Myocyte (in vitro differentiated cells): ENCODE data around the gene OSBPL2. TPM values are rescaled to one million over a fixed set of nuclear protein-coding genes. Genes with fewer than 3 reads are reported as not detected.

Source experiments
- DNase-seq: peaks from one replicate; pipeline ENCODE4 v3.0.0-alpha.2; 2012; ENCODE audit warnings: low read depth
- polyA plus RNA-seq: library from polyadenylated mRNA; unstranded; fragments of >200 nt; gene quantifications from one replicate; pipeline ENCODE4 v1.2.1, GENCODE V29; 2012; ENCODE audit warnings: missing spikeins
- total RNA-seq: library from RNA; depleted of rRNA; stranded (reverse); fragments of >200 nt; gene quantifications from 2 replicates; pipeline ENCODE4 v1.2.3, GENCODE V29; 2014

The OSBPL2 gene
- 24.5 and 30.2 TPM in 2 replicates for total RNA-seq
- polyA plus RNA-seq: 26.1 TPM

GRCh38 chr20:62237801-62238568, at the start of gene OSBPL2:
Gene OSBPL2 (plus strand): TSS chr20:62238521. CDS start chr20:62256185, 17,664 bp downstream.
- DNase-seq: peak; percentile 97

DNA sequence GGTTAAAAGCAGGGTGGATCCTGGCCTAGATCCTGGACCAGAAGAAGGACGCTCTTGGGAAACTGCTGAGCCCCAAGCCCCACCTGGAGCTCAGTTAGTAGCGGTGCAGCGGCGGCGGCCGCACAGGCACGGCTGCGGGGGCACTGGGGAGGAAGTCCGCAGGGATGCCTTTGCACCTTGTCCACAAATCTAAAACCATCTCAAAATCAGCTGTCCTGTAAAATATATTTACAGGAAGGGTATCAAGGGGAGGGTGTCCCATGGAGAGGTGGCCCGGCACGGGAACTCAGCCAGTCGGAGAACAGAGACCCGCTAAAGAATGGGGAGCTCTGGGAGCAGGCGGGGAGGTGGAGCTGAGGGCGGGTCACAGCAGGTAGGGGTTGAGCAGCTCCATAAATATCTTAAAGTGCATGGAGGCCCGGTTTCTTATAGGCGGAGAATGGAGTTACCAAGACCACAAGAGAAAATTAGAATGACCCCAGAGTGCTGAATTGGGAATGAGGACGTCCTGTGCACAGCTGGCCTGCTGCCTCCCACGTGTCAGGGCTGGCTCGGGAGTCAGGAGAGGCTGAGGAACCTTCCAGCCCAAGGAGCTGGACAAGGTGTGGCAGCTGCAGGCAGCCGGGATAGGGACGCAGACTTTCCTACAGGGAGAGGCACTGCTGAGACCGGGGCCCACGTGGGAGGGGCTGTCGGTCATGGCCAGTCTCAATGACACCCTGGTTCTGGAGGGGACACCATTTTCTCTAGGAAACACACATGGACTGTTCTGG, 47.5 kb upstream of the OSBPL2 start:
- no peak for DNase-seq

DNA sequence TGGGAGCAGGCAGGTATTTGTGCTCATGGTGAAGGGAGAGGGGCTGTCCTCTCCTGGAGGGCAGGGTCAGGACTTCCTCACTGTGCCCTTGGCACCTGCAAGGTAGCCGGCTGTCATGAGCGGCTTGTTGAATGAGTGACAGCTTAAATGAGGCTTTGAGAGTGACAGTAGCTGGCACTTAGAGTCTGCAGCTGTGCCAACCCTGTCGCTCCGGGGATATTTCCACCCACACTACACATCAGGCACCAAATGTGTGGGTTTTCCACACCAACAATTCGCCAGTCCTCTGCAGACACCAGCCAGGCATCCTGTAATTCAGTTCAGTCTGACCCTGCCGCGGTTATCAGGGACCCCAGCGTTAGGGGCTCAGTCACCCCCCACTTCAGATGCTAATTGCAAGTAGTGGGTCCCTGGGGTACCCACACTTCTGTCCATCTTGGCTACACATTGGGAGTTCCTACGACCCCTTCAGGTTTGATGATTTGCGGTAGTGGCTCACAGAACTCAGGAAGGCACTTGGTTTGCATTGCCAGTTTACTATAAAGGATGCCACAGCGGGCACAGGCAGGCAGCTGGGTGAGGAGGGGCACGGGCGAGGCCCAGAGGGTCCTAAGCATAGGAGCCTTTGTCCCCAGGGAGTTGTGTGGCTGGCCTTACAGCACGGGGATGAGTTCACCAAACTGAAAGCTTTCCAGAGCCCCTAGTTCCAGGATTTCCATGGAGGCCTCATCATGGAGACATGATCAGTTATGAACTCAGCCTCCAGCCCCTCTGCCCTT, 46.4 kb upstream of the OSBPL2 start:
- DNase-seq: no peak

DNA sequence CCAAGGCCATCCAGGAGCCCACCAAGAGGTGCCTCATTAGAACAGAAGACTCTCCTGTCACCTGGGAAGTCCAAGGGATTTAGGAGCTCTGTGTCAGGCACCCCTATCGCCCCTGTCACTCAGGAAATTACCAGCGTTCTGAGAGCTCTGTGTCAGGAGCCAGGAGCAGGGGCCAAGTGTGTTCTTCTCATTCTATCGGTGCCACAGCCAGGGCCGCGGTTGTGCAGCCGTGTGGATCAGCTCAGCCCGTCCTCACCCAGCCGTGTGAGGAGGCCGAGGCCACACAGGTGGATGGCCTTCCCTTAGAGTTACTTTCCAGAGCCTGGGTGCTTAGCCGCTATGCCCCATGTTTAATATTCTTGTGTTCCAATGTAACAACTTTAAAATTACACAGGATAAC, 45.7 kb upstream of the OSBPL2 start:
- no peak for DNase-seq

DNA sequence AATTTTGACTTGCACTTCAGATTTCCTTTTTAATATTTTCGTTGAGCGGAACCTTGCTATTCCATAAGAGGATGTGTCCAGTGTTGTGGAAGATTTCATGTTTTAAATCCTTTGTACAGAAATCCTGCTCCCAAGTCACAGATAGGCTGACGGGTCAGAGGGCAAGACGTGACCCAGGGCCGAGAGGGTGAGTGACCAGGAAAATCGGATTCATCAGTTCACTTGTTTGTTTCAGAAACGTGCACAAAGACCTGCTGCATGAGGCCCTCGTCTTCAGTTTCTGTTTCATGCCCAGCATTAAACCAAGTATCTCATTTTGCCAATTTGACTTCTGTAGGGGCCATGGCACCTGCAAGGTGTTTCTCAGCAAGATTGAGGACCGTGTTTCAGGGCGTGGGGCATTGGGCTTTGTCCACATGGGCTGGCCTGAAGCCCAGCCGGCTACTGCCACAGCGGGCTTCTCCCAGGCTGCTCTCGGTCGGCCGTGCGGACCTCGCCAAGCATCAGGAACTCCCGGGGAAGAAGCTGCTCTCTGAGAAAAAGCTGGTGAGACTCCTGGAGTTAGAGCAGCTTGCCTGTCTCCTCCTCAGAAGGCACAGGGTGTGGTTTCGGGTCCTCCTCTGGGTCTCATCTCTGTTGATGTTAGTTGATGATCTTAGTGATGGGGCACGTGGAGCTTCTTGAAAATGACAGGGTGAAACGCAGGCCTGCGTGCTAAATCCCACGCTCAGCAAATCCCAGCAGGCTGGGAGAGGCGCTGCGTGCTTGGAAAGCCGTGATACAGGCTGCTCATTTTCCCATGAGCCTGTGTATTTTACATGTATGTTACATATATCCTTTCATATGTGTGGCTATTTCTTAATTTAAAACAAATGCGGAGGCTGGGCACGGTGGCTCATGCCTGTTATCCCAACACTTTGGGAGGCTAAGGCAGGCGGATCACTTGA, 45.0 kb upstream of the OSBPL2 start:
- DNase-seq: no peak

GRCh38 chr20:62195075-62195405, 43.3 kb upstream of the OSBPL2 start:
- DNase-seq: no peak

DNA sequence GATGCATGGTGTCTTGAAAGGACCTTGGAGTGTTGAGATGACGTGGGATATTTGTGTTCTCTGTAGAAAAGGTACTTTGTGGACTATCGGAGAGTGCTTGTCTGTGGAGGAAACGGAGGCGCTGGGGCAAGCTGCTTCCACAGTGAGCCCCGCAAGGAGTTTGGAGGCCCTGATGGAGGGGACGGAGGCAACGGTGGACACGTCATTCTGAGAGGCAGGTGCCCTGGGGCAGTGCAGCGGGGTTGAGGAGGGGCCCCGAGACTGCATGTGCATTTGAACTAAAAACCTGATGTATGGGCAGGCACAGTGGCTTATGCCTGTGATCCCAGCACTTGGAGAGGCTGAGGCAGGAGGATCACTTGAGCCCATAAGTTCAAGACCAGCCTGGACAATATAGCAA, 42.6 kb upstream of the OSBPL2 start:
- DNase-seq: no peak

DNA sequence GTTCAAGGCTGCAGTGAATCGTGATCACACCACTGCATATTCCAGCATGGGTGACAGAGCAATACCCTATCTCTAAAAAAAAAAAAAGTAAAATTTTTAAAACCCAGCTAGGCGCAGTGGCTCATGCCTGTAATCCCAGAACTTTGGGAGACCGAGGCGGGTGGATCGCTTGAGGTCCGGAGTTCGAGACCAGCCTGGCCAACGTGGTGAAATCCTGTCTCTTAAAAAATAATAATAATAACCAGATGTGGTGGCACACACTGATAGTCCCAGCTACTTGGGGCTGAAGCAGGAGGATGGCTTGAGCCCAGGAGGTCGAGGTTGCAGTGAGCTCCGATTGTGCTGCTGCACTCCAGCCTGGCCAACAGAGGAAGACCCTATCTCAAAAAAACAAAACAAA, 42.0 kb upstream of the OSBPL2 start:
- no peak for DNase-seq

- DNase-seq: no peak
These were observed 41.0 kb upstream of the OSBPL2 start for GRCh38 chr20:62197311-62197710.

DNA sequence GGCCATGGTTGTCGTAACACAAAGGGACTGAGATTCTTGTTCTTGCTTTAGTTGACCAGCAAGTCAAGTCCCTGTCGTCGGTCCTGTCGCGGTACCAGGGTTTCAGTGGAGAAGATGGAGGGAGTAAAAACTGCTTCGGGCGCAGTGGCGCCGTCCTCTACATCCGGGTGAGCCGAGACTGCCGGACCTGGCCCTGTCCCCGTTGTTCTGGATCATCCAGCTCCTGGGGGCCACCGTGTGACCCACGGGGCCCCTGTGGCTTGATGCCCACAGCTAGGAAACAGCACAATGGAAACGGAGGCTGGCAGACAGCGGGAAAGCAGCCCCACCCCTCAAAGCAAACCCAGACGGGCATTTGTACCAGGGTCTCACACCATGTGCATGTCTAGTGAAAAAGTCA, 40.5 kb upstream of the OSBPL2 start:
- no peak for DNase-seq

GRCh38 chr20:62198496-62198895, 39.8 kb upstream of the OSBPL2 start:
- DNase-seq: no peak

DNA sequence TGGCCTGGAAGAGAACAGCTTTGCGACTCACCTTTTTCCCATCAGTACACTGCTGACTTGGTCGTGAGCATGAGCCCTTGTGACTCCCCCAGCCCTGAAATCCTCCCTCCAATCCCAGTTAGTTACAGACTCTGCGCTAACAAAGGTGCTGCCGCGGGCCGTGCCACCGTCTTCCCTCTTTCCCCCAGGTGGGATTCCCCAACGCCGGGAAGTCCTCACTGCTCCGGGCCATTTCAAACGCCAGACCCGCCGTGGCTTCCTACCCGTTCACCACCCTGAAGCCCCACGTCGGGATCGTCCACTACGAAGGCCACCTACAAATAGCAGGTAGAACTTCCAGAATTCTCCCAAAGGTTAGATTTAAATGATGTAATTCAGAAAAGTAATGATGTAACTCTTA, 39.4 kb upstream of the OSBPL2 start:
- DNase-seq: no peak

DNA sequence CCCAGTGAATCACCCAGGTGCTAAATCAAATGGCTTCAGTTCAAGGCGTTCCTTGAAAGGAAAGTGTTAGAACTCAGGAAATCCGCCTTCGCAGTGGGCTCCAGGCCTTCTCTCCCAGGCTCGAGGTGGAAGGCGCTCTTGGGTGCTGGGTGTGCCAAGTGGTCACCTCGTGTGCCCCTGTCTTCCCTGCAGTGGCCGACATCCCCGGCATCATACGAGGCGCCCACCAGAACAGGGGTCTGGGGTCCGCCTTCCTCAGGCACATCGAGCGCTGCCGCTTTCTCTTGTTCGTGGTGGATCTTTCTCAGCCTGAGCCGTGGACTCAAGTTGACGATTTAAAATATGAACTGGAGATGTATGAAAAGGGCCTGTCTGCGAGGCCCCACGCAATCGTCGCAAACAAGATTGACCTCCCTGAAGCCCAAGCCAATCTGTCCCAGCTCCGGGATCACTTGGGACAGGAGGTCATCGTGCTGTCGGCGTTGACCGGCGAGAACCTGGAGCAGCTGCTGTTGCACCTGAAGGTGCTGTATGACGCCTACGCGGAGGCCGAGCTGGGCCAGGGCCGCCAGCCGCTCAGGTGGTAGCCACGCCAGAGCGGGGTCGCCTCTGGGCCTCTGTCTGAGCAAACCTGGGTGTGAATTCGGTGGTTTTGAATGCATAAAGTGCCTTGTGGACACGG, 37.7 kb upstream of the OSBPL2 start:
- DNase-seq: no peak

- no peak for DNase-seq
These were observed 36.9 kb upstream of the OSBPL2 start for GRCh38 chr20:62201173-62202082.

GRCh38 chr20:62202083-62202395, 36.3 kb upstream of the OSBPL2 start:
- no peak for DNase-seq

- DNase-seq: no peak
These were observed 35.5 kb upstream of the OSBPL2 start for GRCh38 chr20:62202676-62203377.

- DNase-seq: no peak
These were observed 34.8 kb upstream of the OSBPL2 start for GRCh38 chr20:62203378-62204030.
